IPS-NIHi11 (cell line): ENCODE measurements around the gene HEPH.
"Not testable (repeated sequence)": the region's sequence is repeated elsewhere in the genome, so short reads cannot be mapped to it uniquely, and the experiment has no call there.

Experiments used
- DNase-seq: peaks from one replicate; pipeline ENCODE4 v3.0.0; 2012; ENCODE audit warnings: mixed read lengths, low spot score

The HEPH gene

DNA sequence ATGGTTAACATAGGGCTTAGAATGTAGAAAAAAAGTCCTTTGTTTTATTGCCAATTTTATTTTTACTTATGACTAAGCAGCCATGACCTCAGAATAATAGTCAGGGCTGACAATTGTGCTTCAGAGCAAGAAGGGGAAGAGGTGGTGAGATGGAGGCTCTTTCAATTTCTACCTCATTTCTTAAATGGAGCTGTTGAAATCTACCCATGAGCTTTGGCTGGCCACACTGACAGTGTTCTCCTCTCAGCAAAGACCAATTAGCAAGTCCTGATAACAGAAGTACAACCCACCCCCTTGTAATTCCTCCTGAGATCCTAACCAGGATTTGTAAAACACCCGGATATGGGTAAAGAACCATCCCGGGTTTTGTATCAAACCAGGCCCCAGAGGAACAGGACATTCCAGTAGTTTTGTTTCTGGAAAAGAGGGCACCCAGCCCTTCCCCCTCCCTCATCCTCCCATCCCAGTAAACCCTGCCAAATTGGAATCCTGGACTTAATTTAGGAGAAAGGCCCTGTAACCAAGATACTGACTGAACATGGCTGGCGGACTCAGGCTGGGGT lies at the start of gene HEPH:
Gene HEPH (plus strand): TSS at position 399 of the 563 bp plus-strand sequence. CDS start 6,324 bp downstream, outside the sequence.
- DNase-seq, result peak; percentile 45

GRCh38 chrX:66118722-66119121 lies 45.3 kb upstream of the HEPH start:
- not testable (repeated sequence) for DNase-seq

DNA sequence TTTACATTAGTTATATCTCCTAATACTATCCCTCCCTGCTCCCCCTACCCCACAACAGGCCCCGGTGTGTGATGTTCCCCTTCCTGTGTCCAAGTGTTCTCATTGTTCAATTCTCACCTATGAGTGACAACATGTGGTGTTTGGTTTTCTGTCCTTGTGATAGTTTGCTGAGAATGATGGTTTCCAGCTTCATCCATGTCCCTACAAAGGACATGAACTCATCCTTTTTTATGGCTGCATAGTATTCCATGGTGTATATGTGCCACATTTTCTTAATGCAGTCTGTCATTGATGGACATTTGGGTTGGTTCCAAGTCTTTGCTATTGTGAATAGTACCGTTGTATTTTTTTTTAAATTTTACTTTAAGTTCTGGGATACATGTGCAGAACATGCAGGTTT lies 42.7 kb upstream of the HEPH start:
- DNase-seq, result not testable (repeated sequence)

DNA sequence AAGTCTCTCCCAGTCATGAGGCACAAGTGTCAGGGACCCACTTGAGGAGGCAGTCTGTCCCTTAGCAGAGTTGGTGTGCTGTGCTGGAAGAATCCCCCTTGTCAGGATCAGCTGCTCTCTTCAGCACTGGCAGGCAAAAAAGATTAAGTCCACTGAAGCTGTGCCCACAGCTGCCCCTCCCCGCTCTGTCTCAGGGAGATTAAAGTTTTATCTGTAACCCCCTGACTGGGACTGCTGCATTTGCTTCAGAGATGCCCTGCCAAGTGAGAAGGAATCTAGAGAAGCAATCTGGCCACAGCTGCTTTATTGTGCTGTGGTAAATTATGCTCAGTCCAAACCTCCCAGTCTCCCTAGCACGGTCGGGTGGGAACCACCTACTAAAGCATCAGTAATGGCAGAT lies 37.4 kb upstream of the HEPH start:
- DNase-seq, result no peak

- no peak for DNase-seq
These were observed 33.6 kb upstream of the HEPH start for GRCh38 chrX:66130469-66130868.

DNA sequence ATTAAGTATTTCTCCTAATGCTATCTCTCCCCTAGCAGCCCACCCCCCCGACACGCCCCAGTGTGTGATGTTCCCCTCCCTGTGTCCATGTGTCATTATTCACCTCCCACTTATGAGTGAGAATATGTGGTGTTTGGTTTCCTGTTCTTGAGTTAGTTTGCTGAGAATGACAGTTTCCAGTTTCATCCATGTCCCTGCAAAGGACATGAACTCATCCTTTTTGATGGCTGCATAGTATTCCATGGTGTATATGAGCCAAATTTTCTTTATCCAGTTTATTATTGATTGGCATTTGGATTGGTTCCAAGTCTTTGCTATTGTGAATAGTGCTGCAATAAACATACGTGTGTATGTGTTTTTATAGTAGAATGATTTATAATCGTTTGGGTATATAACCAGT lies 28.8 kb upstream of the HEPH start:
- DNase-seq, result not testable (repeated sequence)

DNA sequence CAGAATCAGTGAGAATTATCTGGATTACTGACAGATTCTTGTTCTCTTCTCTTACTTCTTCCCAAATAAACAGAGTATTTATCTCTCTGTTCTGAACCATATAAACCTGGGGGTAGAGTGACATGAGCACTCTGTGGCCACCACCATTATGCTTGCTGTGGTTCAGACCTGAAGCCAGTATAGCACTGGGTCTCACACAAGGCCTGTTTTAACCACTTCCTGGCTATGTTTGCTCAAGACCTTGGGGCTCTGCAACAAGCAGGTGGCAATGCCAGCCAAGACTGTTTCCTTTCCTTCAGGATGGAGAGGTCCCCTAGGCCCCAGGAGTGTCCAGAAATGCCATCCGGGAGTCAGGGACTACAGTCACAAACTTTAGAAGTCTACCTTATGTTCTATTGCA lies 21.7 kb upstream of the HEPH start:
- DNase-seq, result no peak

DNA sequence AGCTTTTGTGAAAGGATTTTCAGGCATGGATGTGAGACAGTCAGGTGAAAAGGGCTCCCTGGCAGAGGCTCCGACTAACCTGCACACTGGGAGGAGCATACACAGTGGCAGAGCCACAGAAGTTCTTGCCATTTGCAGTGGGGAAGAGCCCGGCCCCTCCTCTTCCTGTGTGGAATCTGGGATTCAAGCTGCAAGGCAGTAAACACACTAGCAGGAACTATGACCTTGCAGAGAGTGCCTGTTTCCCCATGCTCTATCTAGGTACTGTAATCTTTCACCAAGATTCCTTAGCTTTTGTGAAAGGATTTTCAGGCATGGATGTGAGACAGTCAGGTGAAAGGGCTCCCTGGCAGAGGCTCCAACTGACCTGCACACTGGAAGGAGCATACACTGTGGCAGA lies 19.8 kb upstream of the HEPH start:
- DNase-seq, result no peak

DNA sequence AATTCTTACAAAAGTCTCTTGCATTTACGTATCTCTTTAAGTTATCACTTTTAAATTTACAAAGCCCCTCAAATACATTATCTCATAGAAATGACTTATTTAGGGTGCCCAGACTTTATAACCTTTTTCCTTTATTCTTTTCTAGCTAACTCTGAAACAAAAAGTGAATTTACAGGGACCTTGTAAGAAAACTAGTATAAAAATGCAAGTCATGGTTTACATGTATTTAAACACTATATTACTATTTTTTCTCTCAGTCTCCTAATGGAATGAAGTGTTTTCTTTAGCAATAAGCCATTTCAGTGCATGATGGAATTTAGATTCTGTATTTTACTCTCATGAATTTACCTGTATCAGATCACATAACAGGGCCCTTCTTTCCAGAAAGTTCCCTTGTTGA lies 14.5 kb upstream of the HEPH start:
- DNase-seq, result no peak

DNA sequence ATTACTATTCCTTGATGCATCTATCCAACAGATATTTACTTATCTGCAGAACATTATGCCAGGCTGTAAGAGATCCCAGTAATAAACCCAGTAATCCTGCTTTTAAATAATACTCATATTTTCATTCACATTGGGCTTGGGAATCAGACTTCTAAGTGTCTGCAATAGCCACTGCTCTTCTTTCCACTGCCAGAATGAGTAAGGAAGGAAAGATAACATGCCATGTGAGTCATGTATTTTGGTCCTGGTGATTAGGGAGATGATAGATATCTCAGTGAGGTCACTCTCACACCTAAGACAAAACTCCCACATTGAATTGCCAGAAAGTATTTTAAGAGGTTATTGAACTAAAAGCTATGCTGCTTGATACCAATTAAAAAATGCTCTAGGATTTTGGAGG lies 13.9 kb upstream of the HEPH start:
- no peak for DNase-seq

DNA sequence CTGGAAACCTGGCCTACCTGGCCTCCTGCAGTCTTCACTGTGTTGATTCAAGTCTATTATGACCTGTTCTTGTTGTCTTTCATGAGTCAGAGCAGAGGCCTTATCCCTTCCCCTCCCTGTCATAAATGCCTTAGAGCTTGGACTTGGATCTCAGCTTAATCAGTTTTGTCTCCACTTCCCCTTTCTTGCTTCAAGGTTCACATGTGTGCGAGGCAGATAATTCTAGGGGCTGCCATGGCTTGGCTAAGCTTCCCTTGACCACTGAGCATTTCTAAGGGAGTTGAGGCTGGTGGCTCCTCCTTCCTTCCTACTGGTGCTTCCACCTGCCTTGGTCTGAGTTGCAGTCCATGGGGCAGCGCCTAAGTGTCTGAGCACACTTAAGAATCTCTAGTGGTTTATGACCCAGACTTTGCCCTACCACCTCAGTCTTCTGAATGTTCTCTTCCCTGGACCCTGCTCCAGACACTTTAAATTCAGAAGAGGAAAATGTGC lies 1.7 kb upstream of the HEPH start:
- no peak for DNase-seq

DNA sequence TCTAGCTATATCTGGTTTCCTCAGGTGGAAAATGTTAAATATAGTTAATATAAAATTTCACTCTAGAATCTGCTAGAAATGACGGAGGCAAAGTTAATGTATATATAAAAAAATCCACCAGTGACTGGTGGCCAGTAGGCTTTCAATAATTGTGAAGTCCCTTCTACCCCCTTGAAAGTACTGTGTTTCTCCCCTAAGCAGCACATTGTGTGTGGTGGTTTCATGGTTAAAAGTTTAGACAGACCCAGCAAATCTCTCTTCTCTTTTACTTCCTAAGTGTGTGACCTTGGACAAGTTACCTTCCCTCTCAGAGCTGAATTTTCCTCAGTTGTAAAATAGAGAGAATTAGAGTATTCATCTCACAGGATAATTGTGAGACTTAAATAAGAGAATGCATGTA lies 600 bp upstream of the HEPH start:
- no peak for DNase-seq

- no peak for DNase-seq
These were observed 423 bp downstream of the HEPH start for GRCh38 chrX:66164470-66164869.

DNA sequence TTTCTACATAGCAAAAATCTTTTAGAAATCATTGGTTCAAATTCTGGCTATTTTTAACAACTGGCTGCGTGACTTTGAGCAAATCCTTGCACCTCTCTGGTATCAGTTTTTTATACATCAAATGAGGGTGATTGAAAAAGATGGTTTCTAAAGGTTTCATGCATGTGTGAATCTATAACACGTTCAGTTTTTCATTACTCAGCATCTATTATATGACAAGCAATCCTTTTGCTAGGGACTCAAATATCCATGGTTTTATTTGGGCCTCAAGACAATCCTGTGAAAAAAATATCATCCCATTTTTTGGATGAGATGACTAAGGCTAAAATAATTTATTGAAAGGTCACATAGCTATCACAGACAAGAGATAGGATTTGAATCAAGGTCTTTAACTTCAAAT lies 884 bp downstream of the HEPH start:
- DNase-seq, result no peak

DNA sequence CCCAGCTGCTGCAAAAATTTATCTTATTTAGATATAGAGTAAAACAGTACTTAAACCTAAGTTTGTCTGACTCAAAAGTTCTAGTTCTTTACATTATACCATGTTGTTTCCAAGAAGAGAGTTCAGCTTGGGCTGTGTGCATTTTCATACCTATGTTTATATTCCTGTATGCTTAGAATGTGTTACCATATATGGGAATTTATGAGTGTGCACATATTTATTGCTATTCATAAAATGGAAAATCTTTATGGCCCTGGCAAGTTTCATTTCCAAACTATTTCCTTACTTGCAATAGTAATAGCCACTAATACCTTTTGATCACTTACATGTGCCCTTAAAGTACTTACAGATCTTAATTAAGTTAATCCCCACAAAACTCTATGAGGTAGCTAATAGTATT lies 2.6 kb downstream of the HEPH start:
- no peak for DNase-seq

DNA sequence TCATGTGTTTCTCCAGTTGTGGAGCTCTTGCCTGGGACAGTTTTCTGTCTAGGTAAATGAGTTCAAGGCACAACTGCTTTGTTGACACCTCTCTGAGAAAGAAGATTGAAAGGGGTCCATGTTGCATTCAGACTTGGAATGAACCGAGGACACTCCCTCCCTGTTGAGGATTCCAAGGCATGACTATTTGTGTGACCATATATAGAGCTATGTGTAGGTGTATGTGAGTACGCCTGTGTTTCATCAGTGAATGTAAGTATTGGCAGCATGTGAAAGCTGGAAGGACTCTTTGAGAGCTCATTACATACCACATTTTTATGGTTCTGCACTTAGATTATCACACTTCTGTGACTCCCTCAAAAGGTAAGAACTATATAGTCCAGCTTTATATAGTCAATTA lies 3.4 kb downstream of the HEPH start:
- DNase-seq, result no peak

DNA sequence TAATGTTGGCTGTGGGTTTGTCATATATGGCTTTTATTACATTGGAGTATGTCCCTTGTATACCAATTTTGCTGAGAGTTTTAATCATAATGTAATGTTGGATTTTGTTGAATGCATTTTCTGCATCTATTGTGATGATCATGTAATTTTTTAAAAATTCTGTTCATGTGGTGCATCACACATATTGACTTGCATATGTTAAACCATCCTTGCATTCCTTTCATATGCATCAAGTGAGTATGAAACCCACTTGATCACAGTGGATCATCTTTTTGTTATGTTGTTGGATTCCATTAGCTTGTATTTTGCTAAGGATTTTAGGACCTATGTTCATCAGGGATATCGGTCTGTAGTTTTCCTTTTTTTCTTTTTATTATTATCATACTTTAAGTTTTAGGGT lies 12.1 kb downstream of the HEPH start:
- DNase-seq, result no peak

DNA sequence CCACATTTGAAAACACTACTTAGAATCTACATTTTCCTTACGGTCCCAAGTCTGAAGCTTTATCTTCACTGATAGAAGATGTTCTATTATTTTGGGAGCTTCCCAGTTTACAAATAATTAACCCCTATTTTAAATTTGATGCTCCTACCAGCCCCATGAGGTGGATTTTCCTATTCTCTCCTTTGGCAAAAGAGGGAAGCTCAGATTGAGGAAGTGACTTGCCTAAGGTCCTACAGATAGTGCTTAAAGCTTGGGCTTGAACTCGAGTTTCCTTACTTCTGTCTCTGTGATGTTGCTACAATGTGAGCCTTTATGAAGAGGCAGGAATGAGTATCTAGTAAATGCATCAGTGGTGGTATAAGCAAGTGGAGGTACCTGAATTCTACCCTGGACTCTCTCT lies 27.5 kb downstream of the HEPH start:
- DNase-seq, result no peak

DNA sequence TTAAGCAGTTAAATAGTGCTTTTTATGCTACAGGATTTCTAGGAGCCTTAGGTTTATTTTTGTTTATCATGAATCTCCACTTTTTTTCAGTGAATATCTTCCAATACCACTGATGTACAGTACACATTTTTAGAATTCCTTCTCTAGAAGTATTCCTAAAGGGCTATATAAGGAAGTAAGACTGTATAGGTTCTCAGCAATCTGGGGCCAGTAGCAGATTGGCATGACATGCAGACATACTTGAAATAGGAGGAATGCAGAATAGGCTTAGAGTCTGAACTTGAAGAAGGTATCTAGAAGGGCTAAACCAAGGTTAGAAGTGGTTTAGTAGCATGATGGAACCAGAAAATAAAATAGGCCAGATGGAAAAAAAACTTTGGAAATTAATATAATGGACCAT lies 29.8 kb downstream of the HEPH start:
- no peak for DNase-seq

DNA sequence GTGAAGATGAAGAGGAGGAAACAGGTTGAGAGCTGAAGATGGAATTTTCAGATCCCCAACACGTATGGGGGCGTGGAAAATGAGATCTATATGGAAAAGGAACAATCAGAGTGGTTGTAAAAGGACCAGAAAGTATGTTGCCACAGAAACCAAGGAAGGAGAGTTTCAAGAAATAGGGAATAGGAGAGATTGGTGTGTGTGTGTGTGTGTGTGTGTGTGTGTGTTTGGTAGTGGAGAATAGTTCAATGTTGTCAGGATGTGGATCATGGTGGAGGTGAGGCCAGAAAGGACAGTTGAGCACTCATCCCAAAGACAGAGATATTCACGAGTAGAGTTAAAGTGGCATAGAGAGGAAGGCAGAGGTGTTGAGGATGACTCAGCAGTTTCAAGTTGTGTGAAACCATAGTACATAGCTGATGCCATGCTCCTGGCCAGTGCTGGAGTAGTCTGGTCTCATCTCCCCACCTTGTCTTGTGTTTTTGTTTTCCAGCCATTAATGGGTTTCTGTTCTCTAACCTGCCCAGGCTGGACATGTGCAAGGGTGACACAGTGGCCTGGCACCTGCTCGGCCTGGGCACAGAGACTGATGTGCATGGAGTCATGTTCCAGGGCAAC lies 36.1 kb downstream of the HEPH start:
- no peak for DNase-seq

- no peak for DNase-seq
These were observed 37.1 kb downstream of the HEPH start for GRCh38 chrX:66200855-66201795.

DNA sequence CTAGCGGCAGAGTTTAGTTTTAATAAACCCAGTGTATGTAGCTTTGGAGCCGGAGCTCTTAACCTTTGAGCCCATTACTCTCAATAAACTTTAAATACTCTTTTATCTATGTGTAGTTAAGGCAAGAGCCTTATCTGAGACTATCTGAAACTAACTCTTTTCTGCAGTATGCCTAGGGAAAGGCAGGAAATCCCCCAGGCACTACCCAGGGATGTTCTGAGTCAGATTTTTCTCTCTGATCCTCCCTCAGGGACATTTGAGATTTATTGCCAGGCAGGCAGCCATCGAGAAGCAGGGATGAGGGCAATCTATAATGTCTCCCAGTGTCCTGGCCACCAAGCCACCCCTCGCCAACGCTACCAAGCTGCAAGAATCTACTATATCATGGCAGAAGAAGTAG lies 39.1 kb downstream of the HEPH start:
- no peak for DNase-seq

DNA sequence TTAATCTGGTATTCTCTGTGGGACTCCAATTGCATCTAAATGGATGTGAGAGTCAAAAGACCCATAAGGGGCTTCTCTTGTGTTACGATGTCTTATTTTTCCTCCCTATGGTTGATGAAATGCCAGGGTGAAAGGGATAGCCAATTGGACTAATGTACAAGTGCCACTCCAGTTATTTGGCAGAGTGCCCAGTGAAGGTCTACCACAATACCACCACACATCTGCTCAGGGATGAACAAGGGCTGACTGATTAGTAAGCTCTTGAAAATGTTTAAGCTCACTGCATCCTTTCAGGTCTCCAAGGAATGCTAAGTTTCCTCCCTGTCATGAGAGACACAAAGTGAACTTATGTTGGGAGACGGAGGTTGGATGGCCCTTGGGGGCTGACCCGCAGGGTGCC lies 57.8 kb downstream of the HEPH start:
- DNase-seq, result no peak
